Measurements from ENCODE around the gene SERPINB1.

Gene SERPINB1

GRCh38 chr6:2796861-2797260 lies 44.8 kb downstream of the SERPINB1 start:
- Histone ChIP-seq H3K9me3 (ENCODE audit: insufficient read depth, low read length, severe bottlenecking) (no peaks in the 10 kb centered on the region), H3K4me2 (ENCODE audit: insufficient read depth, low read length) (no peak overlapping the region), H4K20me1 (ENCODE audit: insufficient read depth, low read length) (peaks cover 18% of the 10 kb centered on the region; the same call in 1 of the 2 replicates), H3K9ac (ENCODE audit: low read depth, low read length) (no peak overlapping the region), H3K27ac (ENCODE audit: low read length) (no peak overlapping the region), H3K27me3 (ENCODE audit: insufficient read depth, low read length, poor library complexity) (no peaks in the 10 kb centered on the region), H3K4me1 (ENCODE audit: insufficient read depth, low read length) (peaks cover 8% of the 10 kb centered on the region; the same call in 1 of the 2 replicates), H3K79me2 (ENCODE audit: insufficient read depth, low read length) (no peaks in the 10 kb centered on the region), H3K4me3 (ENCODE audit: low read depth in 1 of 2, low read length in 2 of 2) (no peak overlapping the region), H3K36me3 (ENCODE audit: insufficient read depth, low read length) (no peaks in the 10 kb centered on the region), H2AFZ (ENCODE audit: low read depth, low read length) (no peak overlapping the region)
- no peak for DNase-seq
- TF ChIP-seq EZH2 (IDR thresholded peaks at IDR 0.05; ENCODE audit: borderline replicate concordance, low read depth, low read length, severe bottlenecking) (no peak), CTCF (IDR thresholded peaks at IDR 0.05; ENCODE audit: borderline replicate concordance, extremely low read depth, low read length, poor library complexity, severe bottlenecking) (no peak)
- ATAC-seq (ENCODE audit: insufficient read depth, low read depth) = no peak

GRCh38 chr6:2795956-2796355 lies 45.7 kb downstream of the SERPINB1 start:
- H3K9me3 ChIP-seq (ENCODE audit: insufficient read depth, low read length, severe bottlenecking) = no peaks in the 10 kb centered on the region
- H3K27me3 ChIP-seq (ENCODE audit: insufficient read depth, low read length, poor library complexity) = no peaks in the 10 kb centered on the region
- no peak overlapping the region for H3K4me3 ChIP-seq (ENCODE audit: low read depth in 1 of 2, low read length in 2 of 2)
- DNase-seq (no peak), ATAC-seq (ENCODE audit: insufficient read depth, low read depth) (no peak)
- H4K20me1 ChIP-seq (ENCODE audit: insufficient read depth, low read length) = peaks cover 21% of the 10 kb centered on the region; the same call in 1 of the 2 replicates
- no peaks in the 10 kb centered on the region for H3K36me3 ChIP-seq (ENCODE audit: insufficient read depth, low read length)
- H3K9ac ChIP-seq (ENCODE audit: low read depth, low read length) = no peak overlapping the region
- no peaks in the 10 kb centered on the region for H3K79me2 ChIP-seq (ENCODE audit: insufficient read depth, low read length)
- TF ChIP-seq EZH2 (IDR thresholded peaks at IDR 0.05; ENCODE audit: borderline replicate concordance, low read depth, low read length, severe bottlenecking) (no peak), CTCF (IDR thresholded peaks at IDR 0.05; ENCODE audit: borderline replicate concordance, extremely low read depth, low read length, poor library complexity, severe bottlenecking) (no peak)
- H3K4me1 ChIP-seq (ENCODE audit: insufficient read depth, low read length) = peaks cover 8% of the 10 kb centered on the region; the same call in 1 of the 2 replicates
- no peak overlapping the region for H2AFZ ChIP-seq (ENCODE audit: low read depth, low read length)
- H3K27ac ChIP-seq (ENCODE audit: low read length) = no peak overlapping the region
- H3K4me2 ChIP-seq (ENCODE audit: insufficient read depth, low read length) = no peak overlapping the region

- H3K9ac ChIP-seq (ENCODE audit: low read depth, low read length) = no peak overlapping the region
- no peaks in the 10 kb centered on the region for H3K36me3 ChIP-seq (ENCODE audit: insufficient read depth, low read length)
- ATAC-seq (ENCODE audit: insufficient read depth, low read depth) = no peak
- no peak for DNase-seq
- no peak overlapping the region for H3K27ac ChIP-seq (ENCODE audit: low read length)
- H3K9me3 ChIP-seq (ENCODE audit: insufficient read depth, low read length, severe bottlenecking) = no peaks in the 10 kb centered on the region
- H3K4me3 ChIP-seq (ENCODE audit: low read depth in 1 of 2, low read length in 2 of 2) = no peak overlapping the region
- no peak overlapping the region for H3K4me2 ChIP-seq (ENCODE audit: insufficient read depth, low read length)
- H3K79me2 ChIP-seq (ENCODE audit: insufficient read depth, low read length) = no peaks in the 10 kb centered on the region
- no peaks in the 10 kb centered on the region for H3K27me3 ChIP-seq (ENCODE audit: insufficient read depth, low read length, poor library complexity)
- H2AFZ ChIP-seq (ENCODE audit: low read depth, low read length) = no peak overlapping the region
- H4K20me1 ChIP-seq (ENCODE audit: insufficient read depth, low read length) = peaks cover 26% of the 10 kb centered on the region; the same call in 1 of the 2 replicates
- H3K4me1 ChIP-seq (ENCODE audit: insufficient read depth, low read length) = peaks cover 8% of the 10 kb centered on the region; the same call in 1 of the 2 replicates
- TF ChIP-seq CTCF (IDR thresholded peaks at IDR 0.05; ENCODE audit: borderline replicate concordance, extremely low read depth, low read length, poor library complexity, severe bottlenecking) = no peak
- TF ChIP-seq EZH2 (IDR thresholded peaks at IDR 0.05; ENCODE audit: borderline replicate concordance, low read depth, low read length, severe bottlenecking) = no peak
Measured at GRCh38 chr6:2795162-2795561, 46.5 kb downstream of the SERPINB1 start.
